ENCODE data around the gene TFEC. TPM values are rescaled to one million over a fixed set of nuclear protein-coding genes. Genes with fewer than 3 reads are reported as not detected.
"Not testable (repeated sequence)": the region's sequence is repeated elsewhere in the genome, so short reads cannot be mapped to it uniquely, and the experiment has no call there.

TFEC gene
- total and polyA plus RNA-seq, 7 experiments from 2014 or later: 0.97 to 15.4 (median 1.7) TPM; not detected in 3

DNA sequence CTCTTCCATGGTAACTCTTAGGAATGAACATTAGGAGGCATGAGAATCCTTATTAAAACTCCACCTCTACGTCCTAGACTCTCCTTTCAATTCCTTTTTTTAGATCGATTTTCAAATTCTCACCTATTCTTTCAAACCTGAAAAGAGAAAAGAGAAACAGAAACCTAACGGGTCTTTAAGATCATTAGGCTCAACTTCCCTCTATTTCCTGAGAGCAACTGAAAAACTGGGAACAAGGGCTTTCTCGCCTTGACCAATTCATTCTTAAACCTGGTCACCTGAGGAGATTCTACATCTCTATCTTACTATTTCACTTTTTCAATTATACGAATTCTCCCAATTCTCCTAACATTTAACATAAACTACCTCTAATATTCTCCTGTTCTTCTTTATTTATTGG lies 2.8 kb downstream of the TFEC start:
- H3K27me3 ChIP-seq (ENCODE audit: control insufficient read depth in 2 of 2, insufficient read depth in 2 of 2, low read length in 2 of 2): no peaks in the 10 kb centered on the region
- no peaks in the 10 kb centered on the region for H3K4me1 ChIP-seq (ENCODE audit: control insufficient read depth in 2 of 2, insufficient read depth in 2 of 2, low read length in 2 of 2)
- H3K4me3 Mint-ChIP-seq: no peak overlapping the region
- CTCF ChIA-PET: no interaction called here
- H3K4me1 Mint-ChIP-seq: no peaks in the 10 kb centered on the region
- no peaks in the 10 kb centered on the region for H3K9me3 ChIP-seq (ENCODE audit: control insufficient read depth in 2 of 3, low read length in 3 of 3)
- intact Hi-C loops (cut with micrococcal nuclease): no loop called here
- H3K27ac ChIP-seq (ENCODE audit: low read depth, low read length): no peak overlapping the region
- POLR2A ChIA-PET: no interaction called here
- H3K27me3 Mint-ChIP-seq: peaks cover 5 to 27% (median 10%) of the 10 kb centered on the region in 5 donors
- no peak overlapping the region for H3K27ac Mint-ChIP-seq
- no peaks in the 10 kb centered on the region for H3K36me3 ChIP-seq (ENCODE audit: control insufficient read depth in 2 of 3, insufficient read depth in 3 of 3, low read length in 3 of 3)
- ATAC-seq (no peak), DNase-seq (no peak)
- no peaks in the 10 kb centered on the region for H3K36me3 Mint-ChIP-seq
- H3K4me3 ChIP-seq (ENCODE audit: low read length): no peak overlapping the region
- H3K9me3 Mint-ChIP-seq: peaks cover 0 to 8% (median 0%) of the 10 kb centered on the region in 11 donors

DNA sequence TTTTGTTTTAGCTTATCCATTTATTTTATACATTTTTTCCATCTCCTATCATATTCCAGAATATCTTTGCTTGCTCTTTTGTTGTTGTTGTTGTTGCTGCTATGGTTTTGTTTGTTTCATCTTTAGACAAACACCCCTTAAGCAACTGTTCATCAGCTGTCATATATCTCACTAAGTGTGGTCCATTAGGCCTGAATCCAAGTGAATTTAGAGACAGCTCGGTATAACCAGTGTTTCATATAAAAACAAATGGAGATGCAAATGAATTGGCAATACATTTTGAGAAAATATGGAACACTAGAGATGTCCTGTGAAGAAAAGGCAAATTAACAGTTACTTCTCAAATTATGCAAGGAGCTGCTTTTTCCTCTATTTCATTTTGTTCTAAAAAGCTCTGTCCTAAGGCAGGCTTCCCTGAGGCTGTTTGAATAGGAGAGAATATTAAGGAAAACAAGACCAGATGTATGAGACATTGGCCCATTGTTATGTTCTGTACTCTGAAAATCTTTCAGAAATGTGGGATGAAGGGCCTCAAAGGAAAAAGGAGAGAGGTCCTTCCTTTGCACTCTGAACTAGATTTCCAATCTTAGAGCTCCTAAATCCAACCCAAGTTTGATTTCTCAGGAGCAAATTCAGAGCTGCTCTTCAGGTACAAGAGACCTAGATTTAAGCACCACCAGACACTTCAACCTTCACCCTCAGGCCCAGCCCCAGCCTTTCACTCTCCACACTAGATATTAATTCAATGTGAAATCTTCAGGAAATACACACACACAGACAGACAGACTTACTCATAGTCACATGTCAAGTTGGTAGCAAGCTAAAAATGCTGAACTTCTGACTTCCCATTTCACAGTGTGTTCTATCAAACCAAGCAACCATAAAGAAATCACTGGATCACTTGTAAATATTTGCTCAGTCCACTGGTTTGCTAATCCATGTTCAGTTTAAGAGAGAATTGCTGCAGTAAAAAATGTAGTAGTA lies 5.4 kb downstream of the TFEC start:
- intact Hi-C loops (cut with micrococcal nuclease): no loop called here
- ChIA-PET POLR2A (no interaction called here), CTCF (no interaction called here)
- Histone ChIP-seq H3K4me1 (ENCODE audit: control insufficient read depth in 2 of 2, insufficient read depth in 2 of 2, low read length in 2 of 2) (no peaks in the 10 kb centered on the region), H3K27me3 (ENCODE audit: control insufficient read depth in 2 of 2, insufficient read depth in 2 of 2, low read length in 2 of 2) (no peaks in the 10 kb centered on the region), H3K4me3 (ENCODE audit: low read length) (no peak overlapping the region), H3K9me3 (ENCODE audit: control insufficient read depth in 2 of 3, low read length in 3 of 3) (no peaks in the 10 kb centered on the region), H3K27ac (ENCODE audit: low read depth, low read length) (no peak overlapping the region), H3K36me3 (ENCODE audit: control insufficient read depth in 2 of 3, insufficient read depth in 3 of 3, low read length in 3 of 3) (no peaks in the 10 kb centered on the region)
- DNase-seq (no peak), ATAC-seq (peak; percentile 81)
- Mint-ChIP-seq H3K9me3 (peaks cover 0 to 8% (median 0%) of the 10 kb centered on the region in 11 donors), H3K27me3 (peaks cover 0 to 23% (median 6%) of the 10 kb centered on the region in 5 donors), H3K27ac (no peak overlapping the region), H3K4me3 (no peak overlapping the region), H3K4me1 (no peaks in the 10 kb centered on the region), H3K36me3 (no peaks in the 10 kb centered on the region)

DNA sequence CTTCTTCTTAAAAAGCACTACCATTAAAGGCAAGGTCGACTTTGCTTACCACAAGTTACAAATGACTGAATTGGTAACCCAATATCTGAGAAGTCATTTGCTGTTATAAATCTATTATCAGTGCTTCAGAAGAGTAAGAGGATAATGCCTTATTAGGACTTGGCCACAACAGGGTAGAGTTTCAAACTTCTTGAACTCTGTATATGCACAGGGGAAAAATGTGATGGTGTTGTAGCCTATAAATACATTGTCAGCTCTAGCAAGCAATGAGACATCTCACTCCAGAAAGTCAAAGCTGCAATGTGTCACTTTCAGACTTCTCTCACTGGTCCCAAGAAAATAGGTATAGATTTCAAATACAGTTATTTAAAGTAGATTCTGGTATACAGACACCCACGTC lies 9.3 kb downstream of the TFEC start:
- ChIA-PET CTCF (no interaction called here), POLR2A (no interaction called here)
- H3K36me3 Mint-ChIP-seq: no peaks in the 10 kb centered on the region
- H3K4me3 Mint-ChIP-seq: no peak overlapping the region
- no peaks in the 10 kb centered on the region for H3K27me3 ChIP-seq (ENCODE audit: control insufficient read depth in 2 of 2, insufficient read depth in 2 of 2, low read length in 2 of 2)
- no peak overlapping the region for H3K4me3 ChIP-seq (ENCODE audit: low read length)
- no peaks in the 10 kb centered on the region for H3K4me1 ChIP-seq (ENCODE audit: control insufficient read depth in 2 of 2, insufficient read depth in 2 of 2, low read length in 2 of 2)
- ATAC-seq: no peak
- H3K4me1 Mint-ChIP-seq: peaks cover 0 to 1% (median 0%) of the 10 kb centered on the region in 7 donors
- H3K27ac Mint-ChIP-seq: no peak overlapping the region
- peaks cover 0 to 11% (median 0%) of the 10 kb centered on the region in 11 donors for H3K9me3 Mint-ChIP-seq
- DNase-seq: no peak
- H3K36me3 ChIP-seq (ENCODE audit: control insufficient read depth in 2 of 3, insufficient read depth in 3 of 3, low read length in 3 of 3): no peaks in the 10 kb centered on the region
- intact Hi-C loops (cut with micrococcal nuclease): no loop called here
- H3K9me3 ChIP-seq (ENCODE audit: control insufficient read depth in 2 of 3, low read length in 3 of 3): no peaks in the 10 kb centered on the region
- peaks cover 0 to 3% (median 0%) of the 10 kb centered on the region in 5 donors for H3K27me3 Mint-ChIP-seq
- H3K27ac ChIP-seq (ENCODE audit: low read depth, low read length): no peak overlapping the region

- ChIA-PET POLR2A (no interaction called here), CTCF (no interaction called here)
- no peaks in the 10 kb centered on the region for H3K27me3 Mint-ChIP-seq
- H3K27ac Mint-ChIP-seq: no peak overlapping the region
- Histone ChIP-seq H3K9me3 (ENCODE audit: control insufficient read depth in 2 of 3, low read length in 3 of 3) (no peaks in the 10 kb centered on the region), H3K27me3 (ENCODE audit: control insufficient read depth in 2 of 2, insufficient read depth in 2 of 2, low read length in 2 of 2) (no peaks in the 10 kb centered on the region), H3K4me1 (ENCODE audit: control insufficient read depth in 2 of 2, insufficient read depth in 2 of 2, low read length in 2 of 2) (no peaks in the 10 kb centered on the region), H3K4me3 (ENCODE audit: low read length) (no peak overlapping the region), H3K27ac (ENCODE audit: low read depth, low read length) (no peak overlapping the region), H3K36me3 (ENCODE audit: control insufficient read depth in 2 of 3, insufficient read depth in 3 of 3, low read length in 3 of 3) (no peaks in the 10 kb centered on the region)
- H3K9me3 Mint-ChIP-seq: peaks cover 0 to 7% (median 0%) of the 10 kb centered on the region in 11 donors
- no peaks in the 10 kb centered on the region for H3K36me3 Mint-ChIP-seq
- intact Hi-C loops (cut with micrococcal nuclease): no loop called here
- no peak for ATAC-seq
- peaks cover 0 to 1% (median 0%) of the 10 kb centered on the region in 7 donors for H3K4me1 Mint-ChIP-seq
- no peak overlapping the region for H3K4me3 Mint-ChIP-seq
- no peak for DNase-seq
Observed at GRCh38 chr7:116018731-116019130, 11.8 kb downstream of the TFEC start.

DNA sequence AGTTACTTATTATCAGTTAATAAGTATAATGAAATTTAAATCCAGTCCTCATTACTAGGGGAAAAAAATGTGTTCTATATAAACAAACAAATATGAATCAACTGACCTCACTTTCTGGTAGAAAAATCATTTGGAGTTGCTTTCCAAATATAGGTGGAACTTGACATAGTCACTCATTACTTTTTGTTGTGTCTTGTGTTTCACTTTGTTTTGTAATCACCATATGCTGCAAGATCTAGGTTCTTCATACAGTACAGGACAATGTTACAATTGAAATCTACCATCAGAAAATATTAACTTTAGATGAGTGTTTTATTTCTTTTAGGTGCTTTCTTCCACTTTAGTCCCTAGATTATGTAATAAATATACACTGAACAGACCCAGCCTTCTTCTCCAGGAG lies 16.9 kb downstream of the TFEC start:
- Histone ChIP-seq H3K27me3 (ENCODE audit: control insufficient read depth in 2 of 2, insufficient read depth in 2 of 2, low read length in 2 of 2) (no peaks in the 10 kb centered on the region), H3K36me3 (ENCODE audit: control insufficient read depth in 2 of 3, insufficient read depth in 3 of 3, low read length in 3 of 3) (no peaks in the 10 kb centered on the region), H3K9me3 (ENCODE audit: control insufficient read depth in 2 of 3, low read length in 3 of 3) (no peaks in the 10 kb centered on the region), H3K4me3 (ENCODE audit: low read length) (no peak overlapping the region), H3K4me1 (ENCODE audit: control insufficient read depth in 2 of 2, insufficient read depth in 2 of 2, low read length in 2 of 2) (no peaks in the 10 kb centered on the region), H3K27ac (ENCODE audit: low read depth, low read length) (no peak overlapping the region)
- POLR2A ChIA-PET: no interaction called here
- no peaks in the 10 kb centered on the region for H3K27me3 Mint-ChIP-seq
- H3K4me1 Mint-ChIP-seq: peaks cover 0 to 1% (median 0%) of the 10 kb centered on the region in 7 donors
- DNase-seq: no peak
- no peak for ATAC-seq
- H3K36me3 Mint-ChIP-seq: no peaks in the 10 kb centered on the region
- intact Hi-C loops (cut with micrococcal nuclease): no loop called here
- no peak overlapping the region for H3K4me3 Mint-ChIP-seq
- H3K27ac Mint-ChIP-seq: no peak overlapping the region
- H3K9me3 Mint-ChIP-seq: peaks cover 0 to 9% (median 0%) of the 10 kb centered on the region in 11 donors
- CTCF ChIA-PET: no interaction called here

DNA sequence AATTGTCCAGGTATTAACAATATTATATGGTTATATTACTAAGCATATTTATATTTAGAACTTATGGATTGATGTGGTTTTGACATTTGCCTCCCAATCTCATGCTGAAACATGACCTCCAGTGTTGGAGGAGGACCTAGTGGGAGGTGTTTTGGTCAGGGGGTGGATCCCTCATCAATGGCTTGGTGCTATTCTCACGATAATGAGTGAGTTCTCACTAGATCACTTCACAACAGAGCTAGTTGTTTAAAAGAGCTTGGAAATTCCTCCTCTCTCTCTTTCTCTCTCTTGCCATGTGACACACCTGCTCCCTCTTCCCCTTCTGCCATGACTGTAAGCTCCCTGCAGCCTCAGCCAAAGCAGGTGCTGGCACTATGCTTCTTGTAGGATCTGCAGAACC lies 19.0 kb downstream of the TFEC start:
- intact Hi-C loops (cut with micrococcal nuclease): no loop called here
- Histone ChIP-seq H3K9me3 (ENCODE audit: control insufficient read depth in 2 of 3, low read length in 3 of 3) (no peaks in the 10 kb centered on the region), H3K4me1 (ENCODE audit: control insufficient read depth in 2 of 2, insufficient read depth in 2 of 2, low read length in 2 of 2) (no peaks in the 10 kb centered on the region), H3K27ac (ENCODE audit: low read depth, low read length) (no peak overlapping the region), H3K4me3 (ENCODE audit: low read length) (no peak overlapping the region), H3K36me3 (ENCODE audit: control insufficient read depth in 2 of 3, insufficient read depth in 3 of 3, low read length in 3 of 3) (no peaks in the 10 kb centered on the region), H3K27me3 (ENCODE audit: control insufficient read depth in 2 of 2, insufficient read depth in 2 of 2, low read length in 2 of 2) (no peaks in the 10 kb centered on the region)
- POLR2A ChIA-PET: no interaction called here
- CTCF ChIA-PET: no interaction called here
- Mint-ChIP-seq H3K9me3 (peaks cover 0 to 7% (median under 1%) of the 10 kb centered on the region in 11 donors), H3K4me1 (no peaks in the 10 kb centered on the region), H3K27me3 (no peaks in the 10 kb centered on the region), H3K4me3 (no peak overlapping the region), H3K36me3 (no peaks in the 10 kb centered on the region), H3K27ac (no peak overlapping the region)
- no peak for DNase-seq
- ATAC-seq: no peak

- H3K4me1 Mint-ChIP-seq; H3K27ac ChIP-seq (ENCODE audit: low read depth, low read length); H3K36me3 Mint-ChIP-seq; ATAC-seq; H3K4me1 ChIP-seq (ENCODE audit: control insufficient read depth in 2 of 2, insufficient read depth in 2 of 2, low read length in 2 of 2); H3K9me3 ChIP-seq (ENCODE audit: control insufficient read depth in 2 of 3, low read length in 3 of 3); H3K4me3 Mint-ChIP-seq; H3K27ac Mint-ChIP-seq; H3K27me3 ChIP-seq (ENCODE audit: control insufficient read depth in 2 of 2, insufficient read depth in 2 of 2, low read length in 2 of 2); DNase-seq; H3K4me3 ChIP-seq (ENCODE audit: low read length); H3K36me3 ChIP-seq (ENCODE audit: control insufficient read depth in 2 of 3, insufficient read depth in 3 of 3, low read length in 3 of 3); intact Hi-C loops (cut with micrococcal nuclease); CTCF ChIA-PET; POLR2A ChIA-PET; H3K27me3 Mint-ChIP-seq: not testable (repeated sequence)
- peaks cover 0 to 21% (median 7%) of the 10 kb centered on the region in 11 donors for H3K9me3 Mint-ChIP-seq
Observed at GRCh38 chr7:116004762-116005161, 25.8 kb downstream of the TFEC start.

Measured in naive thymus-derived CD4-positive, alpha-beta T cell (primary cell).